GM21737 (cell line): ENCODE results near the gene MAP3K21.

ENCODE experiments used
- ATAC-seq: cut with Tn5 transposase; IDR thresholded peaks from one replicate; pipeline ENCODE4 v1.9.1; 2021; ENCODE audit warnings: mild to moderate bottlenecking, moderate library complexity; ENCODE audit not compliant: unreplicated experiment

The MAP3K21 gene

DNA sequence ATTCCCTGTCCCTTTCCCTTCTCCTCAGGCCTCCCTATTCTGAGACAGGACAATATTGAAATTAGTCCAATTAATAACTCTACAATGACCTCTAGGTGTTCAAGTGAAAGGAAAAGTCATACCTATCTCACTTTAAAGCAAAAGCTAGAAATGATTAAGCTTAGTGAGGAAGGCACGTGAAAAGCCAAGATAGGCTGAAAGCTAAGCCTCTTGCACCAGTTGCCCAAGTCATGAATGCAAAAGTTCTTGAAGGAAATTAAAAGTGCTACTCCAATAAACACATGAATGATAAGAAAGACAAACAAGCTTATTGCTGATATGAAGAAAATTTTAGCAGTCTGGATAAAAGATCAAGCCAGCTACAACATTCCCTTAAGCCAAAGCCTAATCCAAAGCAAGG, 3.8 kb upstream of the MAP3K21 start:
- no peak for ATAC-seq

DNA sequence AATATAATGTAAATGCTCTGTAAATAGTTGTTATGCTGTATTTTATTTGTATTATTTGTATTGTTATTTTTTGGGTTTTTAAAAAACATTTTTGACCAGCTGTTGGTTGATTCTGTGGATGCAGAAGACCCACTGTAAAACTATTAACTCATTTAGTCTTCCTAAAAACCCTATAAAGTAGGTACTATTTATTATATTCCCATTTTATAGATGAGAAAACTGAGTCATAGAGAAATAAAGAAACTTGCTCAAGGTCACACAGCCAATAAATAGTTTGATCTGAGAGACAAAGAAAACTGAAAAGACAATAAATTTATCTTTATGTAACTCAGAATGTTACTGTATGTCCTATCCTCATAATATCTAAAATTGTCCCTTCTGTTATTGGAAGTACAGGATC, 1.2 kb upstream of the MAP3K21 start:
- no peak for ATAC-seq

DNA sequence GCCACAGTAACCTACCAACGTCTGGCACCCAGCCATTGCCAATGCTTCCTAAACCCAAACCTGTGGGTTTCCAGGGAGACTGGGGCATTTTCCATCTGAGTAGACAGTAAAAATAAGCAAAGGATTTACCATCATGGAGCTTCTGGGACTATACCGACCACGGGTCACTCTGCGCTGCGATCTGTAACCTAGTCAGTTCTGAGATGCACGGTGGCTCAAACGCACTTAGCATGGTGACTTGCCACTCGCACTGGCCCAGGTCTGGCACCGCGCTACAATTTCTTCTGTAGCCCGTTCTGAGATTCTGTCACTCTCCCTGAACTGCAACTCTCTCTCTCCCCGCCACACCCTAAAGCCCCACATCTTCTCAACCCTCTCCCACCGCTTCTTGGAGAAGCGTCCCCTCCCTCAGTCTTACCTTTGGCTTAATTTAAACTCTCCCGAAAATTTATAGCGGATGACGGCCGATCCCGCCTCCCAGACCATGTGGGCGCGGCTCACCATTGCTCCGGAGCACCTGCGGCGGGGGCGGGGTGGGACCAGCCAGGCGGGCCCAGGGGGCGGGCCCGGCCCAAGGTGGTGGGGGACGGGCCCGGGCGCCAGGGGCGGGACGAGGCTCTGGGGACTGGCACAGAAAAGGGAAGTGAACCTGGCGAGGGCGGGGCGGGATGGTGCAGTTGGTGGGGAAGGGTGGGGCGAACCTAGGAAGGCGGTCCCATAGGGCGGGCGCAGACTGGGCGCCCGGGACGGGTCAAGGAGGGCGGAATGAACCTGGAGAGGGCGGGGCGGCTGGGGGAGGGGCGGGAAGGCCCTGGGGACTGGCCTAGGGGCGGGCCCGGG, 493 bp upstream of the MAP3K21 start:
- peak; percentile 97 for ATAC-seq

DNA sequence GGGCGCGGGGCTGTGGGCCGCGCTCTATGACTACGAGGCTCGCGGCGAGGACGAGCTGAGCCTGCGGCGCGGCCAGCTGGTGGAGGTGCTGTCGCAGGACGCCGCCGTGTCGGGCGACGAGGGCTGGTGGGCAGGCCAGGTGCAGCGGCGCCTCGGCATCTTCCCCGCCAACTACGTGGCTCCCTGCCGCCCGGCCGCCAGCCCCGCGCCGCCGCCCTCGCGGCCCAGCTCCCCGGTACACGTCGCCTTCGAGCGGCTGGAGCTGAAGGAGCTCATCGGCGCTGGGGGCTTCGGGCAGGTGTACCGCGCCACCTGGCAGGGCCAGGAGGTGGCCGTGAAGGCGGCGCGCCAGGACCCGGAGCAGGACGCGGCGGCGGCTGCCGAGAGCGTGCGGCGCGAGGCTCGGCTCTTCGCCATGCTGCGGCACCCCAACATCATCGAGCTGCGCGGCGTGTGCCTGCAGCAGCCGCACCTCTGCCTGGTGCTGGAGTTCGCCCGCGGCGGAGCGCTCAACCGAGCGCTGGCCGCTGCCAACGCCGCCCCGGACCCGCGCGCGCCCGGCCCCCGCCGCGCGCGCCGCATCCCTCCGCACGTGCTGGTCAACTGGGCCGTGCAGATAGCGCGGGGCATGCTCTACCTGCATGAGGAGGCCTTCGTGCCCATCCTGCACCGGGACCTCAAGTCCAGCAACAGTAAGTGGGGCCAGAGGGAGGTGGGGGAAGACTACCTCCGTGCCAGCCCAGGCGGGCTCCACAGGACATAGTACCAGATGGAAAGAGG, 808 bp downstream of the MAP3K21 start:
- ATAC-seq, result peak; percentile 7

DNA sequence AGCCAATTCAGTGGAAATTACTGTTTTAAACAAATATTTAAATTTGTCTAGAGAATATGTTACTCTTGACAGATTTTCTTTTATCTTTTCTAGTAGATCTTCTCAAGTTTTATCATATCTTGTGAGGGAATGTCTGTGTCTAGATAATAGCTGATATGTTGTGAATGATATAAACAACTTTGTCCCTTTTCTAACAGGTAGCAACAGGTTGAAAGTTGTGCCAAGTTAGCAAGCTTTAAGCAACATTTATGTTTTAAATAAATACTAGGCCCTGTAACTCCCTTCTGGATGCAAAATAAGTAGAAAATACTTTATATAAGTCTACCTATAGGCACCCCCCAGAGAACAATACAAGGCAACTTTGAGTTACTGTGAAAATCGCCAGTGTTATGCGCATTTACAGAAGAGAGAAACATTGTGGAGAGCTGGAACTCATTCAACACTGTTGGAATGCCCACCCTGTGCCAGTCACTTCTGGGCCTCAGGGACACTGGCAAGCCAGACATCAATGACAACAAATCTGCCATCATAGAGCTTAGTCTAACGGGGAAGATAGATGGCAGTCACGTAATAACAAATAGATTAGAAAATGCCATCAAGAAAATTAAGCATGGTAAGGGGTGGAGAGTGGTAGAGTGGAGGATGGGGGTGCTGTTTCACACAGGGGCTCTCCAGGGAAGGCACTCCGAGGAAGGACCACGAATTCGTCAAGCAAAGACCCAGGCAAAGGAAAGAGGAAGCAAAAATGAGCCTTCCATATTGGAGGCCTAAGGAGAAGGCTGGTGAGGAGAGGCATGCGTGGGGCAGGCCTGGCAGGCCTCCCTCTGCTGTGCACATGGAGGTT, 4.4 kb downstream of the MAP3K21 start:
- no peak for ATAC-seq

DNA sequence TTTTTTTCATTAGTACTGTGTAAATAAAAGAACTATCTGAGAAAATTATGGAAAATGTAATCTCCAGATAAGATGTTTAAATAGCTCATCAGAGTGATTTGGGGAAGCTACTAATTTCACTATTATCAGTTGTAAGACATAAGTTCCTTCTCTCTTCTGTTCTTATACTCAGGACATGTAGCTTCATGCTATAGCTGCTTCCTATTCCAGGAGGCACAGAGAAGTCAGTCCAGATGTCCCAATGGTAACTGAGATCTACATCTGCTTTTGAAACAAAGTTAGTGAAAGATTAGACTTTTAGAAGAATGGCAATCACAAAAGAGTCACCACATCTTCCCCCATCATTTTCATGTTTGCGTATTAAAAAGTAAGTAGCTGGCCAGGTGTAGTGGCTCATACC, 5.6 kb downstream of the MAP3K21 start:
- no peak for ATAC-seq

DNA sequence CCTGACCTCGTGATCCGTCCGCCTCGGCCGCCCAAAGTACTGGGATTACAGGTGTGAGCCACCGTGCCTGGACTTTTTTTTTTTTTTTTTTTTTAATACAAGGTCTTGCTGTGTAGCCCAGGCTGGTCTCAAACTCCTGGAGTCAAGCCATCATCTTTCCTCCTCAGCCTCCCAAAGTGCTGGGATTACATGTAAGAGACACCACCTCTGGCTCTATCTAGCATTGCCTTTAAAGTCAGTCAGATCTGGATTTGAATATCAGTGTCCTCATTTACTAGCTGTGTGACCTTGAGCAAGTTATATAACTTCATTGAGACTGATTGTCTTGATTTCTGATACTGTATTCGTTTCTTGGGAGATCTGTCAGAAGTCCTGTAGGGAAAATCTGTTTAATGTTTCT, 6.6 kb downstream of the MAP3K21 start:
- ATAC-seq, result no peak

DNA sequence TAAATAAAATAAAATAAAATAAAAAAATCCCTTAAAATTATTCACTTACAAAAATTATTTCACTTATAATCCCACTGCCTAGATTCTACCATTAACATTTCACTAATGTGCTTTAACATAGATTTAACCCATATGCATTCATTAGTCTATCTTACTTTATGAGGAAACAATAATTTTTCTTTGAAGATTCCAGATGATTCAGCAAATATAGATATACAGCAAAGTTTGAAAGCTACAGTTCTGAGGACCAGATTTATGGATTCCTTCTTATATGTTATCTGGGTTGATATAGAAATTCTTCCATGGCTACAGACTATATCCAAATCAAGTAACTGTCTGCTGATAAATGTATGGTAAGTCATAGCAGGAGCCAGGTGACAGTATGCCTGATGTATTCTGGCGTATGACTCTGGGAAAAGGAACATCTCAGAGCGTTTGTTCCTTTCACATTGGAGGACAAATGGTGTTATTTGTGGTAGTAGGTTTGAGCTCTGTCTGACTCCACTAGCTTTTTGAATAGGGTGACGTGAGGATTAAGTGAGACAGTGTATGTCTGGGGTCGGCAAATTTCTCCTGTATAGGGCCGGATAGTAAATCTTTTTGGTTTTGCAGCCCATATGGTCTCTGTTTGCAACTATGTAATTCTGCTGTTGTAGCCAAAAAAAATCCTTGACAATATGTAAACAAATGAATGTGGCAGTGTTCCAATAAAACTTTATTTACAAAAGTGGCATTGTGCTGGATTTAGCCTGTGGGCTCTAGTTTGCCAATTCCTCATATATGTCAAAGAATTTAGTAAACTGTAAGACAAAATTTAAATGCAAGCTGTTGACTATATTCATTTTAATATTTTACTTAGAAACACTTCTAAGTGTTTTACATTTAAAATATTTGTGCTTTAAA, 9.3 kb downstream of the MAP3K21 start:
- no peak for ATAC-seq

DNA sequence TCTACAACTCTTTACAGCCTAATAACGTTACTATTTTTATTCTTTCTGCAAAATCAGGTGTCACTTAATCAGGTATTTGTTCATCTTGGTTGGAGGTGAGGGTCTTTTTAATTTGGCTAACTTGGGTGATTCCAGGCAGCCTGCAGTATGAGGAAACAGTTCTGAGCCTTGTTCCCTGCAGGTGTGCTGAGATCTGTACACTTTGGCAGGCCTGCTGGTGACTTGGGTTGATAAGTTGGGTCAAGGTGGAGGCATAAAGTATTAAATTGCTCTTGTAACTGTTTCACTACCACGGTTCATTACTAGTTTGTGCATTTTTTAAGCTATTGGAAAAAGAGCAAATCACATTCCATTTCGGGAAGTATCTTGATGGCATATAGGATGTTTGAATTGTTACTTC, 10.0 kb downstream of the MAP3K21 start:
- ATAC-seq, result no peak

DNA sequence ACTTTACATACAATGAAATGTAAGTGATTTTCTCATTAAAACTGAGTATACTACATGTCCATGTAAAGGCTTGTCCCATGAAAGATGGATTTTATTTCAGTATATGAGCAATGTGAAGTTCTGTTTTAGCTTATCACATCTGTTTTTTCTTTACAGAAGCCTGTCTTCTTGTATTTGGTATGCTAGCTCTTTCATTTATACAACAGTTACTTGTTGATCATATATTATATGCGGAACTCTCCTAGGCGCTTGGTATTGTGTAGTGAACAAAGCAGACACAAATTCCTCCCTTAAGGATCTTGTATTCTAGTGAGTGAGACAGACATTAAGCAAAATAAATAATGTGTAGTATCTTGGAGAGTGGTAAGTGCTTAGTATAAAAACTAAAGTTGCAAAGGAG, 10.6 kb downstream of the MAP3K21 start:
- no peak for ATAC-seq

DNA sequence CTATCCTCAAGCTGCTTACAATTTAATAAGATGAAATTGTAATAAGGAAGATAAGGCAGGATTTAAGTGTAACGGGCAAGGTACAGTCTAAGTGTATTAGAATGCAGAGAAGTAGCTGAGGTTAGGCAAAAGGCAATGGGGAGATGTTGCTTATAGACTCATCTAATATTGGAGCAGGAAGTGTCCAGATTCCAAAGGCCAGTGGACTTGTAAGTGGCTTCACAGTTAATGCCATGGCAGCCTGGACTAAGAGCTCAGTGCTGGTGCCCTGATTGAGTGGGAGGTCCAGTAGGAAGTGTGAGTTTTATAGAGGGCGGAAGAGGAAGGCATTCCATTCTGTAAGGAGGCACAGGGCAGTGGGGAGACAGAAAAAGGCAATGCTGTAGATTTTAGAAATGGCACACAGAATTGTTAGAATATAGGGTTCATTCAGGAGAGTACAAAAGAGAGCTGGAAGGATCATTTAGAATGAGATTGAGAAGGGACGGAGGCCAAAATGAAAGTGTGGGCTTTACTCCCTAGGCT, 12.6 kb downstream of the MAP3K21 start:
- ATAC-seq, result no peak

DNA sequence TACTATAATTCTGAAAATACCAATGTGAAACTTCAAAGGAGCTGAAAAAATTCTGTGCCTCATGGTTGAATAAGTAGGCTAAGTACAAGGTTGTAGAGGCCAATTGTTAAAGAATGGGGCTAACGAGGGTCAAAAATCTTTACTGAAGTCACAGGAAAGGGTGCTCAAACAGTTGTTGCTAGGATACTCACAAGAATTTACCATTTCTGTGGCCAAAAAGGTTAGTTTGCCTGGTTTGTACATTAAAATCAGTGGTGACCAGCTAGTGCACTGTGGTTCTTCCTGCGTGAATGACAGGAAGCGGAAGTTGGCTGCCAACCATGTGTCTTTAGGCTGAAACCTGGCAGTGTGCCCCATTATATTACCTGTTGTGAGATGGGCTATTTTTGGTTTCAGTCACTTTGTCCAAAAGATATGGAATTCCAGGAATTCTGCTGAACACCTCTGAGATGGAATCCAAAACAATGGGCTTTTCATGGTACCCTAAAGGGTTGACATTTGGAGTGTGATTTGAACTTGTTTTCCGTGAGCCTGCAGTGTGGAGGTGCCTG, 13.5 kb downstream of the MAP3K21 start:
- ATAC-seq, result no peak

DNA sequence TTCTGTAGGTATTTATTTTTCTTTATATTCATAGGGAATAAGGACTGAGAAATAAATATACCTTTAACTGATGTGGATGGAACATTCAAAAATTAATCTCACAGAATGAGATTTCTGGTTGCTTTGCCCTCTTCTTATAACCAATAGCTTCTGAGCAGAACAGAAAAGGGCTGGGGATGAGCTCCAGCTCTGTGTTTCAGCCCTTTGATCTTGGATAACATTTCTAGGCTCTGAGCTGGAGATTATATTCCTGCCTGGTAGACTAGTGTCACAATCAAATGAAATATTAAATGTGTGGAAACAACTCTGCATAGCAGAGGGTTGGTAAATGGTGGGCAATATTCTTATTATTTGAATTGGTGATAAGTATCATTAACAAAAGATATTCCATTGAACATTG, 14.6 kb downstream of the MAP3K21 start:
- ATAC-seq, result no peak

DNA sequence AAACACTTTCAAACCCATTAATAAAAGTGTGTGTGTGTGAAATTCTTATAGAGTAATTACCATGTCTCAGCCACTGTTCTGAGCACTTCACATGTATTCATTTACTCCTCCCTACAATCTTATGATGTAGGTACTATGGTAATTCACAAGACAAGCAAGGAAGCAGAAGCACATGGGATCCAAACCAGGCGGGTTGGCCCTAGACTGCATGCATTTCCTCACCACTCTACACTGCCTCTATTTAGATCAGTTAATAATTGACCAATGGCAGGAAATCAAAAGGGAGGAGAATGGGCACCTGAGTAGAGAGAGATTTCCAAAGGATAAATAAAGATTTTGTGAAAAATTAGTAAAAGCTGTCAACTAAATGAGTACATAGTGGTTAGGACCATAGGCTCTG, 15.7 kb downstream of the MAP3K21 start:
- ATAC-seq, result no peak

DNA sequence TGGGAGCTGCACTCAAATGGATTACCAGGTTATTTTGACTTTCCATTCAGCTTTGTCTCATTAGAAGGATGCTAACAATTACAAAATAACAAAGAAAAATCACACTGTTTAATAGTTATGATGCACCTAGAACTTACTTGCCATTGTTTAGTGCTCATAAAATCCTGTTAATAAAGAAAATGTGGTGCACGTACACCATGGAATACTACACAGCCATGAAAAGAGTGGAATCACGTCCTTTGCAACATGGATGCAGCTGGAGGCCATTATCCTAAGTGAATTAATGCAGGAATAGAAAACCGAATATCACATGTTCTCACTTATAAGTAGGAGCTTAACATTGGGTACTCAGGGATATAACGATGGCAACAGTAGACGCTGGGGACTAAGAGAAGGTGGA, 19.8 kb downstream of the MAP3K21 start:
- no peak for ATAC-seq

DNA sequence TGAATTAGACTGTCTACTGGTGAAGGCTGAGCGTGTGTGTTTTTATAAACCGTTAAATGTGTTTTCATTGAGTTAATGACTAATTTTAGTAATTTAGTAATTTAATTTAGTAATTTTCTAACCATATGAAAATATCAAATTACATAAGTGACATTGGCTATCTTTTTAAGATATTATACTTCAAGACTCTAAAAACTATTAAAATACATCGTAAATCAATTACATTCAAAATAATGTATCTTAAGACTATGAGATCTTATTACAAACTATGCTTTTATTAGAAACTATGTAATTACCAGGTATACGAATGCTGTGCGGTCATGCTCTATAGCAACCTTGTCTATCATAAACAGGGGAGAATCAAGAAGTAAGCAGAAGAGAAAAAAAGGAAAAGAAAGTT, 21.6 kb downstream of the MAP3K21 start:
- ATAC-seq, result no peak

DNA sequence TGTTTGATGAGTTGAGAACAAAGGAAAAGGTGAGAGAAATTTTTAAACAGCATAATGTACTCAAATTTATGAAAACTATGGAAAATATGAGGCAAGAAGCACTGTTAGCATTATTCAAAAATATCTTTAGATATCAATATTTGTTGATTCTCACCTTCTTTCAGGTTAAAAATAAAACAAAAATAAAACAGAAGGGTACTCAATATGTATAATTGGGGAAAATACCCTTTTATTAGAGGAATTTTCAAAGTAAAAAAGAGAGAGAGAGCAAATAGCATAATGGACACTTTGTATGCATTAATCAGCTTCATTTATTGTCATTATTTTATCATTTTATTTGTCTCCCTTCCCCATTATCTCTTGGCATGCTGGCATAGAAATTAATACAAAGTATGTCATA, 27.5 kb downstream of the MAP3K21 start:
- ATAC-seq, result no peak

DNA sequence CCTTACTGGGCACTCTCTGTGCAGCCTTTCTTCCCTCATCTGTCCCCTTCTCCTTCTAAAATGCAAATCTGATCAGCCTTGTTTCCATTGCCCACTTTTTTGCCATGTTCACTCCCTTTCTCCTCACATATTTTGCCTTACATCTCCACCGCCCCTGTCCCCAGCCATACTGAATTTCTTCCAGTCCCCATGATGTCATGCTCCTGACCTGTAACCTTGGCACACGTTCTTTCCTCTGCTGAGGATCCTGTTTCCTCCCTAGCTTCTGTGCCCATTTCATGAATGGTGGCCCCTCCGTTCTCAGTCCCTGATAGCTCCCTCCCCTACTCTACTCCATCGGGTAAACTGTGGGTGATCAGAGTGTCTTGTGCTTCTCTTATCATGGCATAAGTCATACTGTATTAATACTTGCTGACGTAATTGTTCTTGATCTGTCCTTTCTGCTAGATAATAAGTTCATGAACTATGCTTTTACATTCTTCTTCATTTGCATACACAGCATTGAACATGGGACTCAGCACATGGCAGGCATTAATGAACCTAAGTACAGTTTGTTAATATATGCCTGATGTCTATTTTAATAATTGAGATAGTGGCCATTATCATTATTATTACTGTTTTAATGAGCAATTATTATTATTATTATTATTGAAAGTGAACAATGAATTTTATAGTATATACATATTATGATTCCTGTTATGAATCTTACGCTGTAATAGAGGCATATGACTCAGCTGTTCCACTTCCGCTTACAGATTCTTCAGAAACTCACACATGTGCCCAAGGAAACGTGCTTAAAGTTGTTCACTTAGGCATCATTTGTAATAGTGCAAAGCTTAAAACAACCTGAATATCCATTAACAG, 28.5 kb downstream of the MAP3K21 start:
- ATAC-seq, result no peak

DNA sequence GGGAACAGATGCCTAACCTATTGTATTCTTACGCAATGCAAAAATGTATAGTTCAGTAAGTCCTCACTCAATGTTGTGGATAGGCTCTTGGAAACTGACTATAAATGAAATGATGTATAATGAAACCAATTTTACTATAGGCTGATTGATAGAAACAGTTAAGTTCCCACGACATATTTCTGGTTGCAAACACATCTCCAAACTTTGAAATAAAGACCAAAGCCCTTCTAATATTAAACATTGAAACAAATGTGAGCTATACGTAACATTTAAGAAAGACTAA, 29.1 kb downstream of the MAP3K21 start:
- ATAC-seq, result no peak
